OCI-LY1 (cell line): ENCODE measurements around the gene EPAS1.

ENCODE experiments used
- H2AFZ ChIP-seq: fragments of 200-600 bp; sonication (generic), shearing (Covaris generic); 2 replicates; pipeline ENCODE4 v1.6.0; 2014; ENCODE audit warnings: antibody characterized with exemption, mild to moderate bottlenecking, low read length
- H3F3A ChIP-seq: fragments of 200-600 bp; sonication (generic), shearing (Covaris generic); 2 replicates; pipeline ENCODE4 v1.6.0; 2014; ENCODE audit warnings: mild to moderate bottlenecking, antibody characterized with exemption, low read length, moderate library complexity; ENCODE audit not compliant: insufficient read depth
- H3K27ac ChIP-seq: fragments of 200-600 bp; sonication (generic); 2 replicates; pipeline ENCODE4 v1.5.1; 2014; ENCODE audit warnings: low read length, mixed run types, mild to moderate bottlenecking, low read depth; ENCODE audit not compliant: poor library complexity, severe bottlenecking
- H3K27me3 ChIP-seq: fragments of 200-600 bp; sonication (generic); 2 replicates; pipeline ENCODE4 v1.6.0; 2014; ENCODE audit warnings: antibody characterized with exemption, mild to moderate bottlenecking, low read length, moderate library complexity; ENCODE audit not compliant: insufficient read depth
- H3K36me3 ChIP-seq: fragments of 200-600 bp; sonication (generic); 2 replicates; pipeline ENCODE4 v1.6.1; 2014; ENCODE audit warnings: mild to moderate bottlenecking, antibody characterized with exemption, low read length, moderate library complexity, mixed read lengths; ENCODE audit not compliant: insufficient read depth
- H3K4me1 ChIP-seq: fragments of 200-600 bp; sonication (generic); 2 replicates; pipeline ENCODE4 v1.5.1; 2014; ENCODE audit warnings: mild to moderate bottlenecking, low read length, moderate library complexity; ENCODE audit not compliant: insufficient read depth, severe bottlenecking
- H3K4me2 ChIP-seq: fragments of 200-600 bp; sonication (generic), shearing (Covaris generic); 2 replicates; pipeline ENCODE4 v1.6.1; 2014; ENCODE audit warnings: low read length
- H3K4me3 ChIP-seq: fragments of 200-600 bp; sonication (generic); 2 replicates; pipeline ENCODE4 v1.5.1; 2014; ENCODE audit warnings: low read length, low read depth, mild to moderate bottlenecking, mixed read lengths; ENCODE audit not compliant: poor library complexity, severe bottlenecking
- H3K79me2 ChIP-seq: fragments of 200-600 bp; shearing (Covaris generic); 2 replicates; pipeline ENCODE4 v1.6.1; 2016; ENCODE audit warnings: mixed run types, low read length, mixed read lengths; ENCODE audit not compliant: insufficient read depth
- H3K9ac ChIP-seq: fragments of 200-600 bp; sonication (generic), shearing (Covaris generic); 2 replicates; pipeline ENCODE4 v1.6.1; 2014; ENCODE audit warnings: mild to moderate bottlenecking, low read length, mixed read lengths
- H3K9me2 ChIP-seq: fragments of 200-600 bp; sonication (generic), shearing (Covaris generic); 2 replicates; pipeline ENCODE4 v1.6.1; 2014; ENCODE audit warnings: low read depth, mild to moderate bottlenecking, low read length, mixed read lengths
- H3K9me3 ChIP-seq: fragments of 200-600 bp; shearing (Covaris generic); 2 replicates; pipeline ENCODE4 v1.6.1; 2014; ENCODE audit warnings: low read length, mixed read lengths
- H4K20me1 ChIP-seq: fragments of 200-600 bp; sonication (generic), shearing (Covaris generic); 2 replicates; pipeline ENCODE4 v1.6.0; 2016; ENCODE audit warnings: mild to moderate bottlenecking, low read length; ENCODE audit not compliant: insufficient read depth
- CTCF ChIP-seq: fragments of 200-600 bp; sonication (generic), shearing (Covaris generic); IDR thresholded peaks from 2 replicates; pipeline ENCODE4 v1.5.1; 2017; ENCODE audit warnings: mild to moderate bottlenecking, antibody characterized with exemption, low read length, moderate library complexity, mixed read lengths
- EZH2 ChIP-seq: fragments of 200-600 bp; sonication (generic), shearing (Covaris generic); IDR thresholded peaks from 2 replicates; pipeline ENCODE4 v1.8.0; 2017; ENCODE audit warnings: borderline replicate concordance, mixed run types, mild to moderate bottlenecking, antibody characterized with exemption, low read length, moderate library complexity, mixed read lengths

Gene EPAS1

GRCh38 chr2:46362667-46363012 lies 65.4 kb downstream of the EPAS1 start:
- H3K4me1 ChIP-seq = no peaks in the 10 kb centered on the region
- H4K20me1 ChIP-seq = no peaks in the 10 kb centered on the region
- H3K36me3 ChIP-seq = no peaks in the 10 kb centered on the region
- H3K27me3 ChIP-seq = no peaks in the 10 kb centered on the region; the same call in 1 of the 2 replicates
- H3K9me3 ChIP-seq = no peaks in the 10 kb centered on the region
- no peak overlapping the region for H3K4me2 ChIP-seq
- H3K27ac ChIP-seq = no peak overlapping the region
- H3K79me2 ChIP-seq = no peaks in the 10 kb centered on the region
- no peak overlapping the region for H3K9ac ChIP-seq
- TF ChIP-seq EZH2 (no peak), CTCF (no peak)
- no peaks in the 10 kb centered on the region for H3K9me2 ChIP-seq
- H3F3A ChIP-seq = no peaks in the 10 kb centered on the region
- H3K4me3 ChIP-seq = no peak overlapping the region
- H2AFZ ChIP-seq = no peak overlapping the region

GRCh38 chr2:46363535-46364170 lies 66.4 kb downstream of the EPAS1 start:
- no peaks in the 10 kb centered on the region; the same call in 1 of the 2 replicates for H3K27me3 ChIP-seq
- H3K4me2 ChIP-seq = no peak overlapping the region
- H3K4me3 ChIP-seq = no peak overlapping the region
- no peaks in the 10 kb centered on the region for H3K9me3 ChIP-seq
- H3K9me2 ChIP-seq = no peaks in the 10 kb centered on the region
- H3F3A ChIP-seq = no peaks in the 10 kb centered on the region
- no peak overlapping the region for H3K9ac ChIP-seq
- TF ChIP-seq CTCF (no peak), EZH2 (no peak)
- H3K4me1 ChIP-seq = no peaks in the 10 kb centered on the region
- no peaks in the 10 kb centered on the region for H4K20me1 ChIP-seq
- H3K36me3 ChIP-seq = no peaks in the 10 kb centered on the region
- no peaks in the 10 kb centered on the region for H3K79me2 ChIP-seq
- no peak overlapping the region for H3K27ac ChIP-seq
- no peak overlapping the region for H2AFZ ChIP-seq

GRCh38 chr2:46364797-46365457 lies 67.7 kb downstream of the EPAS1 start:
- H3K4me2 ChIP-seq = no peak overlapping the region
- H3K4me3 ChIP-seq = no peak overlapping the region
- no peaks in the 10 kb centered on the region for H4K20me1 ChIP-seq
- no peaks in the 10 kb centered on the region for H3K79me2 ChIP-seq
- H3K9ac ChIP-seq = no peak overlapping the region
- no peaks in the 10 kb centered on the region for H3K9me3 ChIP-seq
- TF ChIP-seq CTCF (peak; percentile 90), EZH2 (no peak)
- H3F3A ChIP-seq = no peaks in the 10 kb centered on the region
- H3K36me3 ChIP-seq = no peaks in the 10 kb centered on the region
- H2AFZ ChIP-seq = no peak overlapping the region
- no peaks in the 10 kb centered on the region for H3K4me1 ChIP-seq
- H3K9me2 ChIP-seq = no peaks in the 10 kb centered on the region
- no peak overlapping the region for H3K27ac ChIP-seq
- peaks cover 7% of the 10 kb centered on the region; the same call in 1 of the 2 replicates for H3K27me3 ChIP-seq
